Neuronal stem cell (in vitro differentiated cells): Measurements from ENCODE around the gene DDX28.
"Not testable (repeated sequence)": the region's sequence is repeated elsewhere in the genome, so short reads cannot be mapped to it uniquely, and the experiment has no call there.

Experiments used
- DNase-seq: peaks from one replicate; pipeline ENCODE4 v3.0.0-alpha.2; 2013; ENCODE audit warnings: low spot score
- H2AFZ ChIP-seq: one replicate; pipeline ENCODE4 v1.6.1; 2013; ENCODE audit warnings: mild to moderate bottlenecking, low read length, inconsistent platforms
- H2AK5ac ChIP-seq: 2 replicates; pipeline ENCODE4 v1.6.1; 2013; ENCODE audit warnings: low read depth, mild to moderate bottlenecking, inconsistent platforms, low read length, moderate library complexity, mixed read lengths
- H2BK120ac ChIP-seq: 2 replicates; pipeline ENCODE4 v1.6.1; 2013; ENCODE audit warnings: low read depth, mild to moderate bottlenecking, inconsistent platforms, low read length, moderate library complexity, mixed read lengths
- H2BK12ac ChIP-seq: one replicate; pipeline ENCODE4 v1.6.1; 2013; ENCODE audit warnings: low read length, inconsistent platforms
- H2BK15ac ChIP-seq: 2 replicates; pipeline ENCODE4 v1.6.1; 2013; ENCODE audit warnings: mild to moderate bottlenecking, low read length, inconsistent platforms, mixed read lengths
- H2BK5ac ChIP-seq: one replicate; pipeline ENCODE4 v1.6.1; 2013; ENCODE audit warnings: inconsistent platforms, mild to moderate bottlenecking, low read length, moderate library complexity
- H3K14ac ChIP-seq: one replicate; pipeline ENCODE4 v1.6.1; 2013; ENCODE audit warnings: low read length, inconsistent platforms
- H3K18ac ChIP-seq: 2 replicates; pipeline ENCODE4 v1.6.1; 2013; ENCODE audit warnings: low read length, inconsistent platforms
- H3K23ac ChIP-seq: 2 replicates; pipeline ENCODE4 v1.6.1; 2013; ENCODE audit warnings: low read depth, mild to moderate bottlenecking, mixed read lengths, low read length, inconsistent platforms; ENCODE audit not compliant: poor library complexity
- H3K27ac ChIP-seq: replicated peaks from 3 replicates; pipeline ENCODE4 v1.5.1; 2013; ENCODE audit warnings: low read length, inconsistent platforms
- H3K27me3 ChIP-seq, 3 experiments: 2 replicates each; pipeline ENCODE4 v1.6.1; 2013; ENCODE audit warnings: low read length in 3 of 3, mild to moderate bottlenecking in 2 of 3, inconsistent platforms in 1 of 3, low read depth in 1 of 3, mixed read lengths in 1 of 3, moderate library complexity in 1 of 3; ENCODE audit not compliant: control insufficient read depth in 3 of 3, insufficient read depth in 3 of 3
- H3K36me3 ChIP-seq, 2 donors: replicated peaks in 1 of 2; 2 replicates each; pipeline ENCODE4 v1.6.1; 2013; ENCODE audit warnings: low read length in 2 of 2; ENCODE audit not compliant: control insufficient read depth in 2 of 2, insufficient read depth in 2 of 2
- H3K4ac ChIP-seq: 2 replicates; pipeline ENCODE4 v1.6.1; 2013; ENCODE audit warnings: inconsistent platforms, mild to moderate bottlenecking, low read length, moderate library complexity
- H3K4me1 ChIP-seq, 2 donors: 1 replicate in 1 of 2; 2 replicates in 1 of 2; pipeline ENCODE4 v1.6.1; 2013; ENCODE audit warnings: low read length in 2 of 2, low read depth in 1 of 2; ENCODE audit not compliant: control insufficient read depth in 2 of 2, insufficient read depth in 1 of 2
- H3K4me2 ChIP-seq: one replicate; pipeline ENCODE4 v1.6.1; 2013; ENCODE audit warnings: mild to moderate bottlenecking, low read length, inconsistent platforms; ENCODE audit not compliant: insufficient read depth, poor library complexity, severe bottlenecking
- H3K4me3 ChIP-seq, 2 donors: 2 replicates each; pipeline ENCODE4 v1.5.1; 2013; ENCODE audit warnings: low read length in 2 of 2, mild to moderate bottlenecking in 2 of 2, inconsistent platforms in 1 of 2, moderate library complexity in 1 of 2
- H3K79me1 ChIP-seq: one replicate; pipeline ENCODE4 v1.6.1; 2013; ENCODE audit warnings: low read depth, mild to moderate bottlenecking, inconsistent platforms, low read length, moderate library complexity
- H3K9ac ChIP-seq: one replicate; pipeline ENCODE4 v1.6.1; 2013; ENCODE audit warnings: mild to moderate bottlenecking, low read depth, low read length, inconsistent platforms; ENCODE audit not compliant: poor library complexity
- H3K9me3 ChIP-seq, 2 donors: replicated peaks in 1 of 2; 2 replicates each; pipeline versions ENCODE3 to v1.6.1; 2013; ENCODE audit warnings: low read length in 2 of 2, mild to moderate bottlenecking in 2 of 2, inconsistent platforms in 1 of 2, low read depth in 1 of 2, mixed read lengths in 1 of 2, moderate library complexity in 1 of 2; ENCODE audit not compliant: control insufficient read depth in 2 of 2, insufficient read depth in 1 of 2
- H4K8ac ChIP-seq: one replicate; pipeline ENCODE4 v1.6.1; 2013; ENCODE audit warnings: low read depth, mild to moderate bottlenecking, inconsistent platforms, low read length, moderate library complexity
- H4K91ac ChIP-seq: one replicate; pipeline ENCODE4 v1.6.1; 2013; ENCODE audit warnings: low read length, low read depth, mild to moderate bottlenecking, inconsistent platforms; ENCODE audit not compliant: poor library complexity
- WGBS, 2 donors: extraction: QIAGEN DNeasy Blood & Tissue Kit; methylation state at CpG; one replicate each; pipeline ENCODE4 v1.1.7; 2013; ENCODE audit warnings: missing lambda C conversion rate in 2 of 2, mixed read lengths in 1 of 2; ENCODE audit not compliant: insufficient read length in 2 of 2, insufficient replicate concordance in 1 of 2; ENCODE audit errors: extremely low coverage in 2 of 2; 5-methylcytosine and 5-hydroxymethylcytosine counted together

Gene DDX28

GRCh38 chr16:68019167-68019680 lies 3.8 kb downstream of the DDX28 start:
- Histone ChIP-seq H3K4me2 (no peak overlapping the region), H4K91ac (no peak overlapping the region), H3K27me3 (no peaks in the 10 kb centered on the region), H3K4me1 (peaks cover 6 to 8% of the 10 kb centered on the region in 2 donors), H3K9ac (no peak overlapping the region), H3K23ac (no peak overlapping the region), H3K79me1 (peaks cover 8% of the 10 kb centered on the region), H3K14ac (no peak overlapping the region), H2BK15ac (no peak overlapping the region), H4K8ac (no peak overlapping the region), H3K9me3 (no peaks in the 10 kb centered on the region), H2BK12ac (no peak overlapping the region), H3K18ac (no peak overlapping the region), H3K4me3 (no peak overlapping the region), H2BK120ac (no peak overlapping the region), H2AK5ac (no peak overlapping the region), H2AFZ (no peak overlapping the region), H3K27ac (no peak overlapping the region), H2BK5ac (no peak overlapping the region), H3K36me3 (peaks cover 7 to 15% of the 10 kb centered on the region in 2 donors), H3K4ac (no peak overlapping the region)
- no peak for DNase-seq
- WGBS, 2 donors, result no CpG with 5 or more reads among the region's 8 CpGs

- DNase-seq, result no peak
- peak within 1 kb of the TSS; percentile 64 for H2AFZ ChIP-seq
- no peak within 1 kb of the TSS for H2BK12ac ChIP-seq
- no peaks in the 10 kb centered on the region for H3K9me3 ChIP-seq
- no CpG with 5 or more reads among the region's 5 CpGs for WGBS, 2 donors
- H3K14ac ChIP-seq, result no peak within 1 kb of the TSS
- H3K23ac ChIP-seq, result peak within 1 kb of the TSS; percentile 65
- H3K79me1 ChIP-seq, result no peaks in the 10 kb centered on the region
- H3K4me2 ChIP-seq, result no peak within 1 kb of the TSS
- H2BK120ac ChIP-seq, result no peak within 1 kb of the TSS
- no peaks in the 10 kb centered on the region for H3K4me1 ChIP-seq
- no peaks in the 10 kb centered on the region for H3K27me3 ChIP-seq
- no peak within 1 kb of the TSS for H2BK15ac ChIP-seq
- no peak within 1 kb of the TSS for H4K8ac ChIP-seq
- H3K9ac ChIP-seq, result no peak within 1 kb of the TSS
- no peaks in the 10 kb centered on the region for H3K36me3 ChIP-seq
- no peak within 1 kb of the TSS for H3K4me3 ChIP-seq
- H2BK5ac ChIP-seq, result no peak within 1 kb of the TSS
- no peak within 1 kb of the TSS for H4K91ac ChIP-seq
- no peak within 1 kb of the TSS for H3K4ac ChIP-seq
- peak within 1 kb of the TSS; percentile 56 for H2AK5ac ChIP-seq
- H3K18ac ChIP-seq, result no peak within 1 kb of the TSS
- no peak within 1 kb of the TSS for H3K27ac ChIP-seq
Observed at GRCh38 chr16:68015681-68016080, 7.4 kb downstream of the DDX28 start, which contains the start of gene DPEP2NB. Gene DPEP2NB, minus strand, starts transcription at chr16:68015911. Its CDS starts 141 bp downstream, at chr16:68015770.

- Histone ChIP-seq H2BK12ac (no peak overlapping the region), H3K9me3 (no peaks in the 10 kb centered on the region), H4K91ac (no peak overlapping the region), H3K4me3 (no peak overlapping the region), H2BK120ac (no peak overlapping the region), H4K8ac (no peak overlapping the region), H2AK5ac (no peak overlapping the region), H3K4me1 (peaks cover 0 to 3% of the 10 kb centered on the region in 2 donors), H2BK15ac (no peak overlapping the region), H2BK5ac (no peak overlapping the region), H2AFZ (peak overlapping the region; percentile 68), H3K36me3 (no peaks in the 10 kb centered on the region), H3K79me1 (no peaks in the 10 kb centered on the region), H3K14ac (no peak overlapping the region), H3K27ac (no peak overlapping the region), H3K27me3 (no peaks in the 10 kb centered on the region), H3K18ac (no peak overlapping the region), H3K9ac (no peak overlapping the region), H3K4me2 (no peak overlapping the region), H3K23ac (no peak overlapping the region), H3K4ac (no peak overlapping the region)
- DNase-seq, result no peak
- no CpG with 5 or more reads among the region's 1 CpG for WGBS, 2 donors
Observed at GRCh38 chr16:68013440-68013839, 9.6 kb downstream of the DDX28 start.

GRCh38 chr16:68009872-68010271 lies 13.2 kb downstream of the DDX28 start:
- H2AFZ ChIP-seq, H2AK5ac ChIP-seq, H3K14ac ChIP-seq, H3K4ac ChIP-seq, H2BK12ac ChIP-seq, H3K4me1 ChIP-seq, H4K8ac ChIP-seq, H2BK15ac ChIP-seq, H3K4me2 ChIP-seq, H3K27me3 ChIP-seq, H3K9ac ChIP-seq, H3K36me3 ChIP-seq, H2BK5ac ChIP-seq, H3K4me3 ChIP-seq, H4K91ac ChIP-seq, H3K23ac ChIP-seq, H2BK120ac ChIP-seq, H3K27ac ChIP-seq, H3K9me3 ChIP-seq, H3K79me1 ChIP-seq, H3K18ac ChIP-seq, DNase-seq: not testable (repeated sequence)
- no CpG with 5 or more reads among the region's 4 CpGs for WGBS, 2 donors
